Activated T-cell treated with anti-CD3 and anti-CD28 coated beads, Interleukin-2, amount 50 U/mL, for 48 hours (primary cell): ENCODE results near the gene ZCCHC4.

Experiments used
- DNase-seq, 2 experiments: peaks; one replicate each; pipeline ENCODE4 v3.0.0-alpha.2; 2020

Gene ZCCHC4

DNA sequence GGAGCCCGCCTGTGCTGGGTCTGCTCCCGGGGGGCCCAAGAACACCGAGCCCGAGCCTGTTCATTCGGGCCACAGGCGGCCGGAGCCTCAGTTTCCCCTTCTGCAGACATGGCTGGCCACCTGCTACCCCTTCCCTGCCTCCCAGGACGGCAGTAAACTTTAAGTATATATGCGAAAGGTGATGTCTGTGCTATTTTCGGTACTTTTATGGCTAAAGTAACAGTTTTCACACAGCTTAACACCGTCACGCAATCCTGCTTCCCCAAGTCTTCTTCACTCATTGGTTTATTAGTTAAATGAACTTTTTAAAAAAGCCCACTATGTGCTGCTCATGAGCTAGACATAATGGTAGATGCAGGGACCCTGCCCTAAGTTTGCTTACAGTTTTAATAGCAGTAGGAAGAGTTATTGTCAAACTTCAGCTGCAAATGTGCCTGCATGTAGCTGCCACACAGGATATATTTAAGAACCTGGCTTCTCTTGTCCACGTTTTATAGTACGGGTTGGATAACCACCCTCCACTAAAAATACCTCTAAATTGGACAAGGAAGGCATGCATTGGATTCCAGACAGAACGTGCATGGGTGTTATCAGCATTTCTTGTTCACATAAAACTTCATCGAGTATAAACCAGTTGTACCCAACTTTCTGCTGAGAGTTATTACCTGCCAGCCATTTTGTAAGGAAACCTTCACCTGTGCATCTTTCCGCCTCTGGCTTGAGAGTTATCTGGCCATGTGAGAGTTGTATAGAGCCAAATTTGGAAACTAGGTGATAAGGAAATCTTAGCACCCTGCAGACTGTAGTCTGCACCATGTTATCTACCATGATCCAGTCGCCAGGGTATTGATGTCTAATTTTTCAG lies 65.2 kb downstream of the ZCCHC4 start:
- no peak for DNase-seq

DNA sequence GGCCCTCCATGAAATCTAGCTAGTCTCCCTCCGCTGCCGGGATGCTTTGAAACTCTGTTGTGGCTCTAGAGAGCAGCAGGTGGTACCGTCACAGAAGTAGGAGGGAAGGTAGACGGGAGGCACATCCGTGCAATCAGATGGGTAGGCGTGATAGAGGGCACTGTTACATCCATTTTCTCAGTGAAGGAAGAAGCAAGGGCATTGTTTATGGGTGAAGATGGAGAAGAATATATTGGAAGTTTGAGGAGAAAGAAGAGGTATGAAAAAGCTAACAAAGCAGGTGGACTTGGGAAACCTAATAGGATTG lies 65.8 kb downstream of the ZCCHC4 start:
- DNase-seq: no peak

DNA sequence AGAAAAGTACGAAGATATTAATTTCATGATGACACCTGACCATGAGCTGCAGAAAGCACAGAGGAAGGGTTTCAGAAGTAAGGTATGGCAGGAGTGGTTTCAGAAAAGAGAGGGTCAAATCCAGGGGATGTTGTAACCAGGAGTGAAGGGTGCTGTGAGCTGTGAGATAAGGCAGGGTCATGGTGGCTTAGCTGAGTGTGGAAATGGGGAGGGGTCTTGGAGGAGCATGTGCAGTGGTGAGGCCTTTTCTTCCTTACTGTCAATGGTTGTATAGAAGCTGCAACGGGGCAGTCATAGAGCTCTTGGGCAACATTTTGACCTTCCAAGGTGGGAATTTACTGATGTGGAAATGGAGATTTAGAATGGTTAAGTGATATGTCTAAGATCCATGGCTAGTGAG lies 67.0 kb downstream of the ZCCHC4 start:
- DNase-seq: no peak

- no peak for DNase-seq
These were observed 71.1 kb downstream of the ZCCHC4 start for GRCh38 chr4:25383647-25384046.

DNA sequence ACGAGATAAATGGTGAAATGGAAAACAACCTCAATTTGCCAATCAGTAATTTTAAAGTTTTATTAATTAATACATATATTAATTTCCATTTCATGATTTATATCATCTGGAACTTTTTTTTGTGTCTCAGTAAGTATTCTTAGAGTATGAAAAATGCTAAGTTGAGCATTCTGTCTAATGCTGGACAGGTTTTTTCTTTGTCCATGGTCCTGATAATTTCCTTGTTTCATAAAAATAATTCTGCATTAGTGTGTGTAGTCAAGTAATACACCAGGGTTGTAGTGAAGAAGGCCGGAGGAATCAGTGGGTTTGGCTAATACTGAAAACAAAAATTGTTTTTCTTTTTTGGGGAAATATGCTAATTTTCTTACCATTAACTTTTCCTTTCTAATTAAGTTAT lies 74.4 kb downstream of the ZCCHC4 start:
- no peak for DNase-seq

- no peak for DNase-seq
These were observed 84.7 kb downstream of the ZCCHC4 start for GRCh38 chr4:25397305-25397704.

GRCh38 chr4:25399510-25399909 lies 86.9 kb downstream of the ZCCHC4 start:
- DNase-seq: no peak

GRCh38 chr4:25401066-25401465 lies 88.5 kb downstream of the ZCCHC4 start:
- no peak for DNase-seq

DNA sequence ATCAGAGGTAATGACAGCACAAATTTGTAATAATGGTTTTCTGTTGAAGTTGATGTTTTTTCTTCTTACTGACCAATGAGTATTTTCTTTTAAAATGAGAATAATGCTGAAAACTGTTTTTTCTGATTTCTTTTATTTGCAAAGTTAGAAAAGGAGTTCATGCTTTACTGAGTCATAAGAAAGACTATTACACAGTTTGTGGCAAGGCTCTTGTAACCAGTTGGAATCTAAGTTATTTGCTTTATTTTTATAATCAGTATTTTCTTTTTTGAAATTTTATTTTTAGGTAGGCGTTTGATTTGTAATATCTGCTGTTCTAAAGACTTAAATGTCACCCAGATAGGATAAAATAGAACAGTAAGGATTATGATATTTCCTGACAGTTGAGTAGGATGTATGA lies 89.9 kb downstream of the ZCCHC4 start:
- DNase-seq: no peak

- no peak for DNase-seq
These were observed 91.1 kb downstream of the ZCCHC4 start for GRCh38 chr4:25403699-25404098.

DNA sequence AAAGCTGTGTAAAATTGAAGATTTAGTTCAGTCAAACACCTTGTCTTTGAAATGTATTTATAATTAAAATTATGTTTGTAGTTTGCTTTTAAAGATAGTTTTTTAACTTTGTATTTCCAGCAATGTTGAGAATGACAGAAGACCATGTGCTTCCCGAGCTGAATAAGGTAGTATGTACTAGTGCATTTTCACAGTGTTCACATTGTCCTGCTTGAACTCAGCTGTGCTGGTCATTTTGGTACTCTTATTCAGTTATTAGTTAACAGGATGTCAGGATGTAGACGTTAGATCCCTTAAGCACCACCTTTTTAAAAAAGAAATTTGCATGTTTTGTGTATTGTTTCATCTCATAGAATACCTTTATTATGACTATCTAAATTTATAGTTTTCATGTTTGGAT lies 92.9 kb downstream of the ZCCHC4 start:
- DNase-seq: no peak

- DNase-seq: no peak
These were observed 93.6 kb downstream of the ZCCHC4 start for GRCh38 chr4:25406081-25406692.

DNA sequence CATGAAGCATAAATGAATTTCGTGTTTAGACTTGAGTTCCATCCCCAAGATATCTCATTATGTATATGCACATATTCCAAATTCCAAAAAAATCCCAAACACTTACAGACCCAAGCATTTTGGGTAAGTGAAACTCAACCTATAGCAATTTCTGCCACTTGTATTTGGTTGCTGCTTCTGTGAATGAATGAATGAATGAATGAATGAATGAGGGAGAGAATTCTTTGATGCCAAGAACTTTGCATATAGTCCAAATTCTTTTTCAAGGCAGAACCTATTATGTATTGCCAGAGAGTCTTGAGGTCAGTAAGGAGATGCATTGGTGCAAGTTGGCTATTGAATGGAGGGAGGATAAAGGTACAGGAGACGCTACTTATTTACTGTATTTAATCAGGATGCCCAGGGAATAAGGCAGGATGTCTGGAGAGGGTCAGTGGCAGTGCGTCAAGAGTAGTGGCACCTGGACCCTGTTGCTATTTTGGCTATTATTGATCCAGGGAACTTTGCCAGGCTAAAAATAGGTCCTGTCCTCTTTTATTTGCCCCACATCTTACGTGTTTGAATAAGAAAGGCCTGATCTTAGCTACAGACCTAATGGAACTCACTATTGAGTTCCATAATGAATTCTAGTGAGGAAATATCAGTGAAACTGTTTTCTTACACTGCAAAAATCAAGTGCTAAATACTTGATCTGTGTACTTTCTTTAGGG lies 98.4 kb downstream of the ZCCHC4 start:
- DNase-seq: no peak

DNA sequence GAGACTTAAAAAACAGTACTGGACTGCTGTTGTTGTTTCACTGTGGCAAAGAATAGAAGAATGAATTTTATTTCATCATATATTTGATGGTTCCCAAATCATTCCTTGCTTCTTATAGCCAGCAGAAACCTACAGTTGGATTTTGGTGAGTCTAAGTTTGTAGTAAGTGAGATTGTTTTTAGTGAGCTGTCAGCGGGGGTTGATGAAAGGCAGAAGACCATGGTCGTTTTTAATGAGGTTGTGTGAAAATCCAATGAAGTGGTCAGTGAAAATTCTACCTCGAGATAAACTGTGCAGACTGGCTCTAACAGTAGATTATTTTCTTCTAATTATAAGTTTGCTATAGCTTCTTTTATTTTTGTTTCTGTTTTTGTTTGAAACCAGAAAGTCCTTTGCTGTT lies 100.7 kb downstream of the ZCCHC4 start:
- no peak for DNase-seq

DNA sequence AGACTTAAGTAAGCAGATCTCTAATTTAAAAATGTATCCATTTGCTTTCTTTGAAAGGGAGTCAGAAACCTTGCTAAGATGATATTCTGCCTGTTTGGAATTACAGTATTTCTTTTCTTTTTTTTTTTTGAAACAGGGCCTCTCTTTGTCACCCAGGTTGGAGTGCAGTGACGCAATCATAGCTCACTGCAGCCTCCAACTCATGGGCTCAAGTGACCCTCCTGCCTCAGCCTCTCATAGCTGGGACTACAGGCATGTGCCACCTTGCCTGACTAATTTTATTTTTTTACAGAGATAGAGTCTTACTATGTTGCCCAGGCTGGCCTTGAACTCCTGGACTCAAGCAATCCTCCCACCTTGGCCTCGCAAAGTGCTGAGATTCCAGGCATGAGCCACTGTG lies 104.4 kb downstream of the ZCCHC4 start:
- no peak for DNase-seq
